UCSD-AML1 (cell line): ENCODE data around the gene STX18.
"Not testable (repeated sequence)": the region's sequence is repeated elsewhere in the genome, so short reads cannot be mapped to it uniquely, and the experiment has no call there.

Source experiments
- DNase-seq: peaks from one replicate; lab custom pipeline; 2025; ENCODE audit not compliant: unreplicated experiment; lab: John Stamatoyannopoulos, UW

Gene STX18

GRCh38 chr4:4510641-4511040 is 31.2 kb downstream of the STX18 start:
- not testable (repeated sequence) for DNase-seq

- DNase-seq = no peak
Observed at GRCh38 chr4:4509521-4509920, 32.3 kb downstream of the STX18 start.

- no peak for DNase-seq
Observed at GRCh38 chr4:4507923-4508322, 33.9 kb downstream of the STX18 start.

- no peak for DNase-seq
Observed at GRCh38 chr4:4507403-4507802, 34.4 kb downstream of the STX18 start.

- no peak for DNase-seq
Observed at GRCh38 chr4:4506961-4507360, 34.9 kb downstream of the STX18 start.

GRCh38 chr4:4505211-4505610 is 36.6 kb downstream of the STX18 start:
- not testable (repeated sequence) for DNase-seq

- DNase-seq = no peak
Observed at GRCh38 chr4:4504783-4505182, 37.1 kb downstream of the STX18 start.

- DNase-seq = no peak
Observed at GRCh38 chr4:4502694-4503311, 39.0 kb downstream of the STX18 start.

- DNase-seq = no peak
Observed at GRCh38 chr4:4501679-4502078, 40.2 kb downstream of the STX18 start.

GRCh38 chr4:4499438-4500123 is 42.3 kb downstream of the STX18 start:
- no peak for DNase-seq

GRCh38 chr4:4496592-4497372 is 45.1 kb downstream of the STX18 start:
- DNase-seq = no peak

- DNase-seq = no peak
Observed at GRCh38 chr4:4494882-4495281, 47.0 kb downstream of the STX18 start.

- no peak for DNase-seq
Observed at GRCh38 chr4:4492161-4492847, 49.5 kb downstream of the STX18 start.

GRCh38 chr4:4491396-4491893 is 50.4 kb downstream of the STX18 start:
- no peak for DNase-seq

GRCh38 chr4:4490816-4491215 is 51.0 kb downstream of the STX18 start:
- no peak for DNase-seq

- DNase-seq = no peak
Observed at GRCh38 chr4:4490041-4490440, 51.8 kb downstream of the STX18 start.

- DNase-seq = peak; percentile 41
Observed at GRCh38 chr4:4488405-4489404, 53.1 kb downstream of the STX18 start.

GRCh38 chr4:4486969-4487368 is 54.9 kb downstream of the STX18 start:
- no peak for DNase-seq

- no peak for DNase-seq
Observed at GRCh38 chr4:4485806-4486205, 56.0 kb downstream of the STX18 start.

- no peak for DNase-seq
Observed at GRCh38 chr4:4481399-4481994, 60.4 kb downstream of the STX18 start.
